HCT116 (cell line): Measurements from ENCODE around the gene PCNX1. TPM values are rescaled to one million over a fixed set of nuclear protein-coding genes. Genes with fewer than 3 reads are reported as not detected.

Source experiments
- ATAC-seq: fragments of 200-7000 bp; cut with Tn5 transposase; 2 replicates; pipeline ENCODE4 v1.9.1; 2020; ENCODE audit warnings: mild to moderate bottlenecking, moderate library complexity
- BruUV-seq: library from RNA; stranded (reverse); fragments of 400-500 nt; replicated peaks from 2 replicates; lab custom pipeline; 2021; lab: Mats Ljungman, UMichigan
- CTCF ChIA-PET: fragments of 300-600 bp; sonication (Branson Sonifier 250); formaldehyde crosslinking; loops from one replicate; lab custom pipeline; 2021; ENCODE audit warnings: antibody characterized with exemption; lab: Charles Lee
- POLR2A ChIA-PET: fragments of 300-600, 350-600 bp; sonication (Branson Sonifier 250); formaldehyde crosslinking; loops from one replicate; lab custom pipeline; 2021; ENCODE audit warnings: antibody characterized with exemption; lab: Charles Lee
- RAD21 ChIA-PET, 2 experiments: fragments of 300-600 bp; sonication (Branson Sonifier 250); formaldehyde crosslinking; loops; one replicate each; lab custom pipeline; 2023; ENCODE audit warnings: low total read pairs in 2 of 2; ENCODE audit not compliant: uncharacterized antibody in 2 of 2, unreplicated experiment in 2 of 2, low non-redundant PET in 1 of 2; lab: Charles Lee
- DNase-seq: peaks from one replicate; pipeline ENCODE4 v3.0.0-alpha.2; 2010; ENCODE audit warnings: low read depth, low spot score
- H2AFZ ChIP-seq: fragments of 200-600 bp; shearing (Covaris generic), sonication (generic); 2 replicates; pipeline ENCODE4 v1.6.1; 2017; ENCODE audit warnings: low read depth, mixed run types, mixed read lengths, antibody characterized with exemption, low read length; ENCODE audit not compliant: poor library complexity, severe bottlenecking
- H3K27ac ChIP-seq: 2 replicates; pipeline ENCODE4 v1.5.1; 2012; ENCODE audit warnings: low read depth, low read length
- H3K27me3 ChIP-seq: fragments of 200-600 bp; sonication (generic); 2 replicates; pipeline ENCODE4 v1.6.1; 2016; ENCODE audit warnings: mixed run types, low read length, mixed read lengths; ENCODE audit not compliant: insufficient read depth
- H3K36me3 ChIP-seq, 2 experiments: fragments of 200-500 bp in 1 of 2; fragments of 200-600 bp in 1 of 2; sonication (Bioruptor generic) in 1 of 2; sonication (generic) in 1 of 2; 2 replicates each; pipeline versions ENCODE4 v1.5.1 to v1.6.1; 2014 to 2016; ENCODE audit warnings: low read length in 2 of 2, inconsistent platforms in 1 of 2, mixed read lengths in 1 of 2, mixed run types in 1 of 2; ENCODE audit not compliant: insufficient read depth in 2 of 2, control insufficient read depth in 1 of 2
- H3K4me1 ChIP-seq, 2 experiments: fragments of 200-600 bp in 1 of 2; sonication (generic) in 1 of 2; 2 replicates each; pipeline versions ENCODE4 v1.5.1 to v1.6.1; 2012 to 2017; ENCODE audit warnings: low read length in 2 of 2, inconsistent platforms in 1 of 2, mild to moderate bottlenecking in 1 of 2, mixed read lengths in 1 of 2, mixed run types in 1 of 2, moderate library complexity in 1 of 2; ENCODE audit not compliant: insufficient read depth in 2 of 2, control insufficient read depth in 1 of 2
- H3K4me2 ChIP-seq: fragments of 200-600 bp; sonication (generic); 2 replicates; pipeline ENCODE4 v1.6.1; 2017; ENCODE audit warnings: mixed run types, low read length, mixed read lengths
- H3K4me3 ChIP-seq, 2 experiments: fragments of 200-600 bp in 1 of 2; sonication (generic) in 1 of 2; replicated peaks in 1 of 2; 2 replicates each; pipeline ENCODE4 v1.5.1; 2011 to 2016; ENCODE audit warnings: low read length in 2 of 2, control low read depth in 1 of 2, low read depth in 1 of 2, mild to moderate bottlenecking in 1 of 2, mixed read lengths in 1 of 2, mixed run types in 1 of 2
- H3K79me2 ChIP-seq: fragments of 200-600 bp; sonication (generic); 2 replicates; pipeline ENCODE4 v1.6.1; 2017; ENCODE audit warnings: mild to moderate bottlenecking, mixed run types, low read length, moderate library complexity, mixed read lengths; ENCODE audit not compliant: insufficient read depth
- H3K9ac ChIP-seq: fragments of 200-600 bp; sonication (generic); 2 replicates; pipeline ENCODE4 v1.6.1; 2016; ENCODE audit warnings: low read length, mixed read lengths
- H3K9me2 ChIP-seq: fragments of 200-600 bp; sonication (generic), shearing (Covaris generic); 2 replicates; pipeline ENCODE4 v1.6.1; 2017; ENCODE audit warnings: mixed run types, mild to moderate bottlenecking, moderate library complexity; ENCODE audit not compliant: insufficient read depth
- H3K9me3 ChIP-seq, 2 experiments: fragments of 200-500 bp in 1 of 2; fragments of 200-600 bp in 1 of 2; sonication (Bioruptor generic) in 1 of 2; sonication (generic) in 1 of 2; 2 replicates each; pipeline ENCODE4 v1.6.1; 2014 to 2017; ENCODE audit warnings: low read length in 2 of 2, mixed read lengths in 2 of 2, inconsistent platforms in 1 of 2, low read depth in 1 of 2, mild to moderate bottlenecking in 1 of 2, mixed run types in 1 of 2, moderate library complexity in 1 of 2; ENCODE audit not compliant: control insufficient read depth in 1 of 2, insufficient read depth in 1 of 2
- H4K20me1 ChIP-seq: fragments of 200-600 bp; sonication (generic), shearing (Covaris generic); 2 replicates; pipeline ENCODE4 v1.6.1; 2017; ENCODE audit warnings: mixed run types, mild to moderate bottlenecking, moderate library complexity; ENCODE audit not compliant: insufficient read depth
- ATF3 ChIP-seq: IDR thresholded peaks from 2 replicates; pipeline ENCODE4 v1.6.1; 2012
- CTCF ChIP-seq, 3 experiments: fragments of 200-600 bp in 1 of 3; sonication (generic) in 1 of 3; IDR thresholded peaks in 2 of 3; conservative IDR thresholded peaks in 1 of 3; 2 replicates each; pipeline ENCODE4 v1.5.1; 2012 to 2017; ENCODE audit warnings: low read depth in 2 of 3, low read length in 2 of 3, antibody characterized with exemption in 1 of 3, borderline replicate concordance in 1 of 3, control low read depth in 1 of 3, mild to moderate bottlenecking in 1 of 3, mixed read lengths in 1 of 3, mixed run types in 1 of 3, moderate library complexity in 1 of 3; ENCODE audit not compliant: insufficient read depth in 1 of 3
- RAD21 ChIP-seq: IDR thresholded peaks from 2 replicates; pipeline ENCODE4 v1.6.1; 2012; ENCODE audit warnings: low read depth, mild to moderate bottlenecking
- intact Hi-C: fragments of 100-400 bp; cut with micrococcal nuclease; formaldehyde crosslinking; loops from 2 replicates; pipeline ENCODE4 v1.10.0; 2022
- total RNA-seq: library from RNA; stranded (reverse); gene quantifications from one replicate; pipeline ENCODE4 v1.2.1, GENCODE V29; 2021; ENCODE audit not compliant: unreplicated experiment

The PCNX1 gene
- total RNA-seq, 1 experiment from 2014 or later: 52.2 TPM

GRCh38 chr14:71138448-71139293, 231.4 kb downstream of the PCNX1 start:
- BruUV-seq: no TSS peak
- no peak overlapping the region for H3K9ac ChIP-seq
- no peaks in the 10 kb centered on the region for H3K9me3 ChIP-seq
- DNase-seq: peak; percentile 21
- no peaks in the 10 kb centered on the region for H3K36me3 ChIP-seq
- no peaks in the 10 kb centered on the region for H3K27me3 ChIP-seq
- RAD21 ChIA-PET: interaction anchor here in 1 of 2 experiments (1.0 kb wide), 1 partner anchor 614 kb away, joined by 3 read pairs; no protein-coding TSS in a partner anchor
- no peak overlapping the region for H3K27ac ChIP-seq
- ATAC-seq: peak; percentile 92
- no peaks in the 10 kb centered on the region for H3K79me2 ChIP-seq
- no peak overlapping the region for H2AFZ ChIP-seq
- no peaks in the 10 kb centered on the region for H4K20me1 ChIP-seq
- H3K4me3 ChIP-seq: no peak overlapping the region
- H3K4me2 ChIP-seq: 0 out of 2 replicates have a peak overlapping the region, but pooled peaks have one; percentile 5
- intact Hi-C loops: loop anchor here (1.0 kb wide), 2 partner anchors 615 to 717 kb away; no protein-coding TSS in a partner anchor
- TF ChIP-seq CTCF (IDR thresholded peaks at IDR 0.05 in 2 of 3, conservative IDR thresholded peaks at IDR 0.05 in 1 of 3; ENCODE audit: borderline replicate concordance in 1 of 3, insufficient read depth in 1 of 3, low read depth in 2 of 3, low read length in 2 of 3): peak; percentile 75 to 96 (median 91)
- peak; percentile 97 for TF ChIP-seq RAD21
- TF ChIP-seq ATF3: no peak
- POLR2A ChIA-PET: no interaction called here
- peaks cover 3 to 10% of the 10 kb centered on the region in 2 experiments; a peak in 3 of 4 replicates for H3K4me1 ChIP-seq
- no peaks in the 10 kb centered on the region for H3K9me2 ChIP-seq
- CTCF ChIA-PET: interaction anchor here (0.5 to 2.7 kb wide), 2 partner anchors 14 to 614 kb away, joined by 3 to 27 read pairs; no protein-coding TSS in a partner anchor
